Measurements from ENCODE around the gene ZBTB4. TPM values are rescaled to one million over a fixed set of nuclear protein-coding genes. Genes with fewer than 3 reads are reported as not detected.

Gene ZBTB4
- total RNA-seq, 1 experiment from 2014 or later, result 7.2 TPM

GRCh38 chr17:7511108-7511507 lies 31.7 kb upstream of the ZBTB4 start:
- peaks cover 3% of the 10 kb centered on the region; the same call in 1 of the 2 replicates for H4K20me1 ChIP-seq (ENCODE audit: insufficient read depth, low read depth, low read length)
- H3K36me3 ChIP-seq (ENCODE audit: insufficient read depth, low read length), result peaks cover 26% of the 10 kb centered on the region
- H3K9me3 ChIP-seq (ENCODE audit: low read length), result no peaks in the 10 kb centered on the region
- no peaks in the 10 kb centered on the region for H3K79me2 ChIP-seq (ENCODE audit: low read length)
- H3K9ac ChIP-seq (ENCODE audit: low read length), result no peak overlapping the region
- no peak overlapping the region for H3K4me3 ChIP-seq (ENCODE audit: low read length)
- H3K27me3 ChIP-seq (ENCODE audit: low read length), result no peaks in the 10 kb centered on the region
- H3K4me1 ChIP-seq (ENCODE audit: low read length), result no peaks in the 10 kb centered on the region
- no peak overlapping the region for H3K4me2 ChIP-seq (ENCODE audit: low read depth, low read length, poor library complexity, severe bottlenecking)
- no peak for DNase-seq
- H3K27ac ChIP-seq (ENCODE audit: low read length), result no peak overlapping the region
- no peak overlapping the region for H2AFZ ChIP-seq (ENCODE audit: low read length)
- no peaks in the 10 kb centered on the region for H3K9me2 ChIP-seq (replicated peaks; ENCODE audit: insufficient read depth, low read length)

- Histone ChIP-seq H3K4me3 (ENCODE audit: low read length) (no peak overlapping the region), H3K27ac (ENCODE audit: low read length) (no peak overlapping the region), H3K4me1 (ENCODE audit: low read length) (no peaks in the 10 kb centered on the region), H3K9ac (ENCODE audit: low read length) (no peak overlapping the region), H3K4me2 (ENCODE audit: low read depth, low read length, poor library complexity, severe bottlenecking) (no peak overlapping the region), H4K20me1 (ENCODE audit: insufficient read depth, low read depth, low read length) (peaks cover 3% of the 10 kb centered on the region; the same call in 1 of the 2 replicates), H3K27me3 (ENCODE audit: low read length) (no peaks in the 10 kb centered on the region), H3K9me2 (replicated peaks; ENCODE audit: insufficient read depth, low read length) (no peaks in the 10 kb centered on the region), H3K9me3 (ENCODE audit: low read length) (no peaks in the 10 kb centered on the region), H2AFZ (ENCODE audit: low read length) (no peak overlapping the region), H3K79me2 (ENCODE audit: low read length) (no peaks in the 10 kb centered on the region), H3K36me3 (ENCODE audit: insufficient read depth, low read length) (peaks cover 33% of the 10 kb centered on the region)
- no peak for DNase-seq
These were observed 30.5 kb upstream of the ZBTB4 start for GRCh38 chr17:7509937-7510336.

GRCh38 chr17:7508846-7509245 lies 29.4 kb upstream of the ZBTB4 start:
- H3K4me3 ChIP-seq (ENCODE audit: low read length), result no peak overlapping the region

GRCh38 chr17:7508145-7508544 lies 28.7 kb upstream of the ZBTB4 start:
- Histone ChIP-seq H2AFZ (ENCODE audit: low read length) (no peak overlapping the region), H3K4me3 (ENCODE audit: low read length) (no peak overlapping the region), H3K4me1 (ENCODE audit: low read length) (no peaks in the 10 kb centered on the region), H3K27me3 (ENCODE audit: low read length) (no peaks in the 10 kb centered on the region), H3K27ac (ENCODE audit: low read length) (no peak overlapping the region), H3K4me2 (ENCODE audit: low read depth, low read length, poor library complexity, severe bottlenecking) (no peak overlapping the region), H3K79me2 (ENCODE audit: low read length) (no peaks in the 10 kb centered on the region), H3K36me3 (ENCODE audit: insufficient read depth, low read length) (peaks cover 44% of the 10 kb centered on the region), H3K9ac (ENCODE audit: low read length) (no peak overlapping the region), H3K9me2 (replicated peaks; ENCODE audit: insufficient read depth, low read length) (no peaks in the 10 kb centered on the region), H3K9me3 (ENCODE audit: low read length) (no peaks in the 10 kb centered on the region), H4K20me1 (ENCODE audit: insufficient read depth, low read depth, low read length) (peaks cover 8% of the 10 kb centered on the region)
- DNase-seq, result no peak

More at GRCh38 chr17:7508846-7509245, 29.4 kb upstream of the ZBTB4 start:
- Histone ChIP-seq H2AFZ (ENCODE audit: low read length) (no peak overlapping the region), H3K9ac (ENCODE audit: low read length) (no peak overlapping the region), H3K4me2 (ENCODE audit: low read depth, low read length, poor library complexity, severe bottlenecking) (no peak overlapping the region), H4K20me1 (ENCODE audit: insufficient read depth, low read depth, low read length) (peaks cover 5% of the 10 kb centered on the region), H3K27me3 (ENCODE audit: low read length) (no peaks in the 10 kb centered on the region), H3K9me3 (ENCODE audit: low read length) (no peaks in the 10 kb centered on the region), H3K27ac (ENCODE audit: low read length) (no peak overlapping the region), H3K79me2 (ENCODE audit: low read length) (no peaks in the 10 kb centered on the region), H3K36me3 (ENCODE audit: insufficient read depth, low read length) (peaks cover 37% of the 10 kb centered on the region), H3K4me1 (ENCODE audit: low read length) (no peaks in the 10 kb centered on the region), H3K9me2 (replicated peaks; ENCODE audit: insufficient read depth, low read length) (no peaks in the 10 kb centered on the region)
- no peak for DNase-seq

GRCh38 chr17:7503521-7503920 lies 24.1 kb upstream of the ZBTB4 start:
- no peaks in the 10 kb centered on the region for H3K4me1 ChIP-seq (ENCODE audit: low read length)
- H3K9ac ChIP-seq (ENCODE audit: low read length), result no peak overlapping the region
- no peaks in the 10 kb centered on the region for H3K9me2 ChIP-seq (replicated peaks; ENCODE audit: insufficient read depth, low read length)
- no peaks in the 10 kb centered on the region for H3K9me3 ChIP-seq (ENCODE audit: low read length)
- H2AFZ ChIP-seq (ENCODE audit: low read length), result no peak overlapping the region
- DNase-seq, result no peak
- H3K36me3 ChIP-seq (ENCODE audit: insufficient read depth, low read length), result peaks cover 67% of the 10 kb centered on the region
- H3K27ac ChIP-seq (ENCODE audit: low read length), result no peak overlapping the region
- H3K27me3 ChIP-seq (ENCODE audit: low read length), result no peaks in the 10 kb centered on the region
- H3K79me2 ChIP-seq (ENCODE audit: low read length), result no peaks in the 10 kb centered on the region
- H4K20me1 ChIP-seq (ENCODE audit: insufficient read depth, low read depth, low read length), result peaks cover 22% of the 10 kb centered on the region
- H3K4me3 ChIP-seq (ENCODE audit: low read length), result no peak overlapping the region
- no peak overlapping the region for H3K4me2 ChIP-seq (ENCODE audit: low read depth, low read length, poor library complexity, severe bottlenecking)

- Histone ChIP-seq H3K4me3 (ENCODE audit: low read length) (no peak overlapping the region), H3K27me3 (ENCODE audit: low read length) (no peaks in the 10 kb centered on the region), H3K4me1 (ENCODE audit: low read length) (no peaks in the 10 kb centered on the region), H3K4me2 (ENCODE audit: low read depth, low read length, poor library complexity, severe bottlenecking) (no peak overlapping the region), H3K79me2 (ENCODE audit: low read length) (no peaks in the 10 kb centered on the region), H3K9ac (ENCODE audit: low read length) (no peak overlapping the region), H3K9me2 (replicated peaks; ENCODE audit: insufficient read depth, low read length) (no peaks in the 10 kb centered on the region), H4K20me1 (ENCODE audit: insufficient read depth, low read depth, low read length) (peaks cover 22% of the 10 kb centered on the region), H3K9me3 (ENCODE audit: low read length) (no peaks in the 10 kb centered on the region), H3K36me3 (ENCODE audit: insufficient read depth, low read length) (peaks cover 71% of the 10 kb centered on the region), H2AFZ (ENCODE audit: low read length) (no peak overlapping the region), H3K27ac (ENCODE audit: low read length) (no peak overlapping the region)
- no peak for DNase-seq
These were observed 23.6 kb upstream of the ZBTB4 start for GRCh38 chr17:7502987-7503386.

GRCh38 chr17:7502171-7502847 lies 22.9 kb upstream of the ZBTB4 start:
- no peaks in the 10 kb centered on the region for H3K9me3 ChIP-seq (ENCODE audit: low read length)
- no peak overlapping the region for H3K27ac ChIP-seq (ENCODE audit: low read length)
- H3K4me1 ChIP-seq (ENCODE audit: low read length), result no peaks in the 10 kb centered on the region
- H3K4me3 ChIP-seq (ENCODE audit: low read length), result no peak overlapping the region
- no peak overlapping the region for H3K4me2 ChIP-seq (ENCODE audit: low read depth, low read length, poor library complexity, severe bottlenecking)
- H2AFZ ChIP-seq (ENCODE audit: low read length), result no peak overlapping the region
- H3K79me2 ChIP-seq (ENCODE audit: low read length), result no peaks in the 10 kb centered on the region
- no peak overlapping the region for H3K9ac ChIP-seq (ENCODE audit: low read length)
- no peaks in the 10 kb centered on the region for H3K9me2 ChIP-seq (replicated peaks; ENCODE audit: insufficient read depth, low read length)
- no peaks in the 10 kb centered on the region for H3K27me3 ChIP-seq (ENCODE audit: low read length)
- peaks cover 76% of the 10 kb centered on the region for H3K36me3 ChIP-seq (ENCODE audit: insufficient read depth, low read length)
- DNase-seq, result no peak
- H4K20me1 ChIP-seq (ENCODE audit: insufficient read depth, low read depth, low read length), result peaks cover 22% of the 10 kb centered on the region

- Histone ChIP-seq H3K27ac (ENCODE audit: low read length) (no peak overlapping the region), H3K4me1 (ENCODE audit: low read length) (no peaks in the 10 kb centered on the region), H3K79me2 (ENCODE audit: low read length) (no peaks in the 10 kb centered on the region), H3K9me2 (replicated peaks; ENCODE audit: insufficient read depth, low read length) (no peaks in the 10 kb centered on the region), H2AFZ (ENCODE audit: low read length) (no peak overlapping the region), H3K9me3 (ENCODE audit: low read length) (no peaks in the 10 kb centered on the region), H3K27me3 (ENCODE audit: low read length) (no peaks in the 10 kb centered on the region), H3K36me3 (ENCODE audit: insufficient read depth, low read length) (peaks cover 77% of the 10 kb centered on the region), H3K4me3 (ENCODE audit: low read length) (no peak overlapping the region), H4K20me1 (ENCODE audit: insufficient read depth, low read depth, low read length) (peaks cover 26% of the 10 kb centered on the region), H3K9ac (ENCODE audit: low read length) (no peak overlapping the region), H3K4me2 (ENCODE audit: low read depth, low read length, poor library complexity, severe bottlenecking) (no peak overlapping the region)
- no peak for DNase-seq
These were observed 22.3 kb upstream of the ZBTB4 start for GRCh38 chr17:7501729-7502128.
